Measurements from ENCODE around the gene NMNAT3.

NMNAT3 gene

DNA sequence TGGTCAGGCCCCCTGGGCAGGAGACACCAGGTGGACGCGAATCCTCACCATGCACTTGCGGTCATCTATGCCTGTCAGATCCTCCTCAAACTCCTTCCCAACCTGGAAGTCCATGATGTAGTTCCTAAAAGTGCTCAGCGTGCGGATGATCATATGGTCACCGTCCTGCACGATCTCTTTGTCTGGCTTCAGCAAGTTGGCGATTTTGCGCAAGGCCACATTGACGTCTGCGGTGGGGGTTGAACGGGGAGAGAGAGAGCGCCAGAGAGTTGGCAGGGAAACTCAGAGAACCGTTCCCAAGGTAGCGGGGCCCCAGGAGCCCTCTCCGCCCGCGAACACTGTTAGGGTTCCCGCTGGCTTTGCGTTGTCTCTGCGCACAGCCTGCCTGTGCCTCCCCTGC is 139.0 kb downstream of the NMNAT3 start:
- DNase-seq, result no peak

DNA sequence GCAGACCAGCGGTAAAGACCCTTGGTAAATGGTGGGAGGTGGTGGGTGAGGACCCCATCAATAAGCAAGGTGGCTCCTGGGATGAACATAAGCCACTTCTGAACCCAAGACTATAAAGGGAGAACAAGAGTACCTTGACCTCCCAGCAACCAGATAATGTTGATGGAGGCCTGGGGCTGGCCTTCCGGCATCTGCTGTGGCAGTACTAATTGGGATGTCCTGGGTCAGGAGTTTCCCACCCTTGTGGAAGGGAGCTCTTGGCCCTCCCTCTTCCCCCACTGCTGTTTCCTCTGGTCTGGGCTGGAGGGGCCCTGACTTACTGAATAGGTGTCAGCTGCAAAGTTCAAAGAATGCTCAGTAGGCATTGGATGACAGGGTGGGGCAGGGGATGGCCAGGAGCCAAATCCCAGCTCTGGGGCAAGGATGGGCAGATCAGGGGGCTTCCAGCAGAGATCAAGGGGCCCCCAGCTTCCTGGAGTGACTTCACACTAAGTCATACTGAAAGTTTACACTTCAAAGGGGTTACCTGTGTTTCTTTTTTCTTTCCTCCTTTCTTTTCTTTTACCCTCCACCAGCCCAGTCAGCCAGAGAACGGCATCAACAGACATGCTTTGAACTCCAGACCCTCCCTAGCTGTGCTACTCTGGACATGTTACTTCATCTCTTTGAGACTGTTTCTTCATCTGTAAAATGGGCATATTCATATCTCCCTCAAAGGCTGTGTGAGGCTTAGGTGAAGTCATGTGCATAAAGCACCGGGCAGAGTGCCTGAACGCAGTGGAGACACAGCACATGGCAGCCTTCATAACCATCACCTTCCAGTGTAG is 139.8 kb downstream of the NMNAT3 start:
- no peak for DNase-seq

DNA sequence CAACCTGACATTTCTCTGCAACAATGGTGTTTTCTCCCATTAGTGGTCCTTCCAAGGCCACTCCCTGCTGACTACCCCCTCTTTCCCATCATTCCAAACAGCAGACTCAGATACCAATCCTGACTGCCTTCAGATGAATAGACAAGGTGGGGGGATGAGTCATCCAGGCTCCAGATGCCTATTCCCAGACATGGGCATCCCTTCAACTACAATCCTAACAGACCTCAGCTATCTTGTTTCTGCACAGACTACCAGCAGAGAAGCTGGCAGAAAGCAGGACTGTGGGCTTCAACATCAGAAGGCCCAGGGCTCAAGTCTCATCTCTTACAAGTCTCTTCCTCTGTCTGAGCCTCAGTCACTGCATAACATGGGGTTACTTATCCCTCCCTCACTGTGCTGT is 140.4 kb downstream of the NMNAT3 start:
- no peak for DNase-seq

DNA sequence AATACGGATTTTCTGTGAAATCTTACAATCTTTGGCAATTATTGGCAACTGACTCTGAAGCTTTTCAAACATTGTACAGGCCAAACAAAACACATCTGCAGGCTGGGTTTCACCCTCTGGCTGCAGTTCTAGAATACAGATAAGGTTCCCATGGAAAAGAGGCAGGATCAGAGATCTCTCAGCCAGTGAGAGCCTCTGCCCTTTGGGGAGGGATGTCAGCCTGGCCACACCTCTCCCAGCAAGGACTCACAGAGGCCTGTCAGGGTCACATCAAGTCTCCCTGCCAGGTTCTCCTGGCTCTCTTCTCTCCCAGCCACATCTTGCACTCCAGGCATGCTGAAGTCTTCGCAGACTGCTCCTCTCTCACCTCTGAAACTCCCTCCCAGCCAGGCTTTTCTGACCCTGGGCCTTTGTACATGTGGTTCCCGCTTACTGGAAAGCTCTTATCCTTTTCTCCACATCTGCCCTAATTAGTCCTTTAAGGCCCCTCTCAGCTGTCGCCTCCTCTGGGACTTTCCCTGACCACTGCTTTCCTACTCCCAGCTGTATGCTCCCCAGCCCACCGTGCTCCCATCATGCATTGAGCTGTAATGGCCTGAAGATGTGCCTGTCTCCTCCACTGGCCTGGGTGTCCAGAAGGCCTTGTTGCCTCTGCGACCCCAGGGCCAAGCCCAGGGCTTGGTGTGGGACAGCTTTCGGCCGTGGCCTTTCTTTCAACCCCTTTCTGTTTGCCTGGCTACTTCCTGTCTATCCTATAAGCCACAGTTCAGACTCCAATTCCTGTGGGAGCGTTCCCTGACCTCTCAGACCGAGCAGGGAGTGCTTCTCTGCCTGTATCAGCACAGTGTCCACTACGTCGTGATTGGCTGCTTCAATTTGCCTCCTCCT is 142.5 kb downstream of the NMNAT3 start:
- DNase-seq, result no peak

DNA sequence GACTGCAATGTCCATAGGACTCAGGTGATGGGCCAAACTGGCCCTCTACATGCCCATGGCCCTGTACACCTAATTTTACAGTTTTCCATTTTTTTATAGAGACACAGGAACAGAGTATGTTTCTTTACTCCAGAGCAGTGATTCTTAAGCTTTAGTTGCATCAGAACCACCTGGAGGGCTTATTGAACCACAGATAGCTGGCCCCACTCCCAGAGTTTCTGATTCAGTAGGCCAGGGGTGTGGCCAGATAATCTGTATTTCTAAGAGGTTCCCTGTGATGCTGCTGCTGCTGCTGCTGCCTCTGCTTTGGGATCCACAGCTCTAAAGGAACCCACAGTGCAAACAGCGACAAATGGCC is 143.3 kb downstream of the NMNAT3 start:
- no peak for DNase-seq

DNA sequence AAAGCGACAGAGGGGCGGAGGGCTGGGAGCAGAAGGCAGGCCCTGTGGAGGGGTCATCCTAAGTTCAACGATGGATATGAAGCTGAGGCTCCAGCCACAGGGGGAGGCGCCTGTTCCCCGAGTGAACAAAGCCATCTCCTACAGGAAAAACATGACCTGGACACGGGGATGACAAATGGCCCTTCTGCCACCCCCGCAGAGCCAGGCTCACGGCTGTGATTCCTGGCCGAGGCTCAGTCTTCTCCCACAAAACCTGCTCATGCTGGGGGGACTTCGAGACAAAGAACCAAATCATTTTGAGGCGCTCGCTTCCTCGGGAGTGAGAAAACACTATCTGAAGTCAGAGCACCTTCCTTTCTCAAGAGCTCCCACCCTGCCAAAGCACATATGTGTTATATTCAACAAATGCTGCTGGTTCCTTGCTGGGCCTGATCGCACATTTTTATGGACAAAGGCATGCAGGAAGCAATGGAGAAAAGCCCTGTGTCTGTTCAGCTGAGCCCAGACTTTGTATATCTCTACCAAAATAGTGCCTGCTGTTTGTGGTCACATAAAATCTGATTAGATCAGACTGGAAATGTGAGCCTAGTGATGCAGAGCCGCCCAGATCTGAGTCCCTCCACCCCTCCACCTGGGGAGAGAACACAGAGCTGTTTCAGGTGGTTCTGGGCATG is 143.9 kb downstream of the NMNAT3 start:
- DNase-seq, result no peak

DNA sequence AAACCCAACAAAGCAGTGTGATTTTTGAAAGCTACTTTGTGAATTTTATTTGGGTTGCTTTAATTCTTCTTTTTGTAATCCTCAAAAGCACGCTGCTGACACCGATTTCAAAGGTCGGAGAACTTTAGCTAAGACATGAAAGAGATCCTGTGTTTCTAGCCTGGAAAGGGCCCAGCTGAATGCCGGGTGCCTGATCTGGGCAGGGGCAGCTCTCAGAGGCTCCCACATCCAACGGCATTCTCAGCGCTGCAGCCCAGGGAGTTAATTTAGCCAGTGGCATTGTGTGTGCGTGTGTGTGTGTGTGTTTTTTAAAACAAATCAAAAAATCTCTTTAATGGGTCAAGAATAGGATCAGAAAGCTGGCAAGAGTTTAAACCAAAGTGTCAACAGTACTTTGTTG is 144.8 kb downstream of the NMNAT3 start:
- DNase-seq, result no peak

DNA sequence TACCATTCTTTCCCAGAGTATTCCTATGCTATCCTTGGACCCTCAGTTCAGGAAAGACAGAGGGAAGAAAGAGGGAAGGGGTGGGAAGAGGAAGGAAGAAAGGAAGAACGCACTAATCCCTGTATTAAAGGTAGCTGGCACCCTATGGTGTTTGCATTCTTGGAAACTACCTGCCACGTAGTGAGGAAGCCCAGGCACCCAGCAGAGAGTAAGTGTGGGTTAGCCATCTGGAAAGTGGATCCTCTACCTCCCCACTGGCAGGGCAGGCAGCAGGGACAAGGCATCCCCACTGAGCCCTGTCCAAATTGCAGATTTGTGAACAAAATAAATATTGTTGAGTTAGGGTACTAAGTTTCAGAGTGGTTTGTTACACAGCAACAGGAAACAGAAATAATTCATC is 147.1 kb downstream of the NMNAT3 start:
- no peak for DNase-seq

DNA sequence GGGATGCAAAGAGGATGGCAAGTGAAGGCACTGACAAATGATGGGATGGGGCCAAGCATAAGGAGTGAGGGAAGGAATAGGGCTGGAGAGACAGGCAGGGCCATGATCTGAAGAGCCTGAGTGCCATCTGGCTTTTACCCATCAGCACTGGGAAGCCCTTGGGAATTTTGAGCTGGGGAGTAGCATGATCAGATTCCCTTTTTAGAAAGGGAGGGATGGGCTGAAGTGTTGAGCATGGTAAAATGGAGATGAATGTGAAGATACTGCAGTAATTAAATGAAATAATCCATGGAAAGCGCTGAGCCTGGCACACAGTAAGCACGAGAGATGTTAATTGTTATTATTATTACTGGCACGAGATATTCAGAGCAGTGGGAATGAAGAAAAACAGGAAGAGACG is 148.1 kb downstream of the NMNAT3 start:
- no peak for DNase-seq

DNA sequence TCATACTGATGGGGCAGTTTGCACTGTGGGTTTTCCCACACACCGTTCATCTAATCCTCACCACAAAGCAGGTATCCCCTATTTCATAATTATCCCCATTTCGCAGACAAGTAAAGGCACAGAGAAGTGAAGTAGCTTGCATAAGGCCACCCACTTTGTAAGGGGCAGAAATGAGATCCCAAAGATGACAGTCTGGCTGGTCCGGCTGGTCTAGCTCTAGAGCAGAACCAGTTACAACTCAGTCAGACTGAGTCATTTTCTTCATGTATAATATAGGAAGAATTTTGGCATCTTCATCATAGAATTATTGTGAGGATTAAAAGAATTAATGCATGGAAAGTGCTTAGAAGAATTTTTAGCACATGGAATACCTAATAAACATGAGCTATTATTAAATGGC is 148.8 kb downstream of the NMNAT3 start:
- no peak for DNase-seq

DNA sequence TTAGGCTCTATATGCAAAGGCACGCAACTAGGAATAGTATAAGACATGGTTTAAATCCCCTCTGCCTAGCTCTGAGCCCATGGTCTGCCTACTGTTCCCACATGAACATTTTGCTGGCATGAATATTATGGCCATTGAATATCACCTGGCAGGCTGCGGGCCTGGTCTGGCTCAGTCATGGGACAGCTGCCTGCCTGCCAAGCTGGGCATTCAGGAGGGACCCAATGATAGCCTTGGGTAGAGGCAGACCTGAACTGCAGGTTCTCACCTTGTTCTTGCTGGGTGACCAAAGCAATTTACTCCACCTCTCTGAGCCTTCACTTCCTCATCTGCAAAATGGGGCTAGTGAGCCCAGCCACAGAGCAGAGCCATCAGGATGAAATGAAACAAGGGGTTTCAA is 149.5 kb downstream of the NMNAT3 start:
- no peak for DNase-seq

DNA sequence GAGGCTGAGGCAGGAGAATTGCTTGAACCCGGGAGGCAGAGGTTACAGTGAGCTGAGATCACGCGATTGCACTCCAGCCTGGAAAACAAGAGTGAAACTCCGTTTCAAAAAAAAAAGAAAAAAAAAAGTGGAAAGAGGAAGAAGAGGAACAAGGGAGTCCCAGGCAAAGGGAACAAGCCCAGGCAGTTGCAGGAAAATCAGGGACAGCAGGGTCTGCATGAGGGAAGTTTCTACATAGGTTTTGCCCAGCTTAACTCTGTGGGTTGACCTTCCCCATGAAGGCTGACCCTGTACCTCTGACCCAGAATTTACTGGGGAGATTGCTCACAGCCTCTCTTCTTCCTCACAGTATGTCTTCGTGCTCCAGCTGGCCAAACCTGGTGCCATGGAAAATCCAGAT is 150.5 kb downstream of the NMNAT3 start:
- no peak for DNase-seq

DNA sequence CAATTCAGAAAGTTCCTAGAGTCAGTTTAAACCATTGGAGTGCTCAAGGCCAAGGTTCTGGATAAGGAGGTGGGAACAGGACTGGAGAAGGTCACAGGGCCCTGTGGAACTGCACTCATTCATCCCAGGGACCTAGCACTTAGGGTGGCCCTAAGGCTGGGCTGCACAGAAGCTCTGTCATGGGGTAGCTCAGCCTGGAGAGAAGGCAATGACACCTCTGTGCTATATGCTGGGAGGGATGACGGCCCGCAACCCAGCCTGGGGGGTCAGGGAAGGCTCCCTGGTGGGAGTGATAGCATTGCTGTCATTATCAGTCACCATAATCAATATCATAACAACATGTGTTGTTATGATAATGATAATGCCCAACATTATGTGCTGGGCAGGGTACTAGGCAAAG is 151.6 kb downstream of the NMNAT3 start:
- DNase-seq, result no peak

DNA sequence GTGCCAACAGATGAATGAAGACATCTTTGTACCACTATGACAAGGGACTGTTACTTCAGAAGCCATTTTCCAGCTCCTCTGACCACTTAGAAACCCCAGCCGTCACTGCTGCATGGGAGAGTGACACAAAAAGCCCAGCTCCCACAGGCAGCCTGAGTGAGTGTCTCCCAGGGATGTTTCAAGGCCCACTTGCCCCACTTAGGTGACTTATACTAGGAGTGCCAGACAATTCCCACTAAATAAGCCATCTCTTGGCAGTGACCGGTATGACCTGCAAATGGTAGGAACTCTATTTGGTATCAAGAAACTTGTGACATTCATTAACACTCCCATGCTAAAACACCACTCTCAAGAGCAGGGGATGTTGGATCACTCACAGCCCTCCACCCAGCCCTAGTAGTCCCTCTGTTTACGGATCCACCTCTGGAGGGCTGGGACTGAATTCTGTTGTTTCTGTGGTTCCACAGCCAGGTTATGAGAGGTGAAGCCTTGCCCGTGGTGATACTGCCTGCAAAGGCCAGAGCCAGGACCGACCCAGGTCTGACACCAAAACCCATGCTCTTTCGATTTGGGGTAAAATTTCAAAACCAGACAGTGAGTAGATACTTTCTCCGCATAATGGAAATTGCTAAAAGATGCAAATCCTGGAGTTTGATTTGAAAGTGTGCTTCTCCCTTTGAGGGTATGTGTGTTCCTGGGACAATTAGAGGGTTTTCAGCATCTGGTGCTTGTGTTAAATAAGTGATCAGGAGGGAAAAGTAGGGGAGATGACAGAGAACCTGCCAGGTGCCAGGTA is 152.7 kb downstream of the NMNAT3 start:
- no peak for DNase-seq

DNA sequence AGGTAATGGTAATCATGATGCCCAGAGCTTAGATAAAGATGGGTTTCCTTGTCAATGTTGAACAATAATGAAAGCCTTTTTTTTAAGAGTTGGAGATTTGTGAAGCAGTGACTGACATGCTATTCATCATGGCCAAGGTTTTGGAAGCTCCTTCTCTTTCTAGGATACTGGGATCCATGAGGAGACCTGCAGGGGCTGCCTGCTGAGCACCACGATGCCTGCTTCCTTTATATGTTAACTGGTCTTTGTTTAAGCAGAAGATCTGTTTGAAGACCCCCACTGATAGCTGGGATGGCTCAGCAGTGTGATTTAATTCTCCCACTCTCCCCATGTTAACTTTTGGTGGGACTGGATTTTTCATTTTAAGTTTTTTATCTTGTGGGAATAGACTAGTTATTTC is 154.1 kb downstream of the NMNAT3 start:
- DNase-seq, result no peak

DNA sequence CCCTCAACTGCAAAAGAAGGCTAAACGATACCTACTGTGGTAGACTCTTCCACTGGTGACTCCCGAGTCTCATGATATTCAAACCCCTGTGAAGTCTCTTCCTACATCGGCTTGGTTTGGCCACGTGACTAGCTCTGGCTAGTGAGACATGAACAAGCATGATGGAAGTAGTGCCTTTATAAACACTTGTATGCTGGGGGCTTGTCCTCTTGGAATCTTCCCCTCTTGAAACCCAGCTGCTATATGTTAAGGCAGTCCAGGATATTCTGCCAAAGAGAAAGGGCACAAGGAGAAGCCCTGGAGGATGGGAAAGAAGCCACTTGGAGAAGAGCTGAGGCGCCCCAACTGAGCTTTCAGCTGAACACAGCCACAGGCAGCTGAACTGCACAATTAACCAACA is 154.6 kb downstream of the NMNAT3 start:
- DNase-seq, result no peak

DNA sequence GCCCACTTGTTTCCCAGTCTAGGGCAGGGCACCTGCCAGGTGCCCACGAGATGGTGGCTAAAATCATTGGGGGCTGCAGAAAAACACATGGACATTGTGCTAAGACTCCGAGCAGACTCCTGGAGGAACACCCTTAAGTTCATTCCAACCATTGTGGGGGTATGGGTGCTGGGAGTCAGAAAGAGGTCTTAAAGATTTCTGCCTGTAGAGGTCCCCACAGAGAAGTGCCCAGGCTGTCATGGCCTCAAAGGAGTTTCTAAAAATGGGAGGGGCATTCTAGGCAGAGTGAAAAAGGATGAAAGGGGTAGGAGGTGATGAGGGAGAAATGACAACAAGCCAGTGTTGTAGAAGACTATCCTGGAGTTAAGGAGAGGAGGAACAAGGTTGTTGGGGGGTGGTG is 155.4 kb downstream of the NMNAT3 start:
- no peak for DNase-seq

DNA sequence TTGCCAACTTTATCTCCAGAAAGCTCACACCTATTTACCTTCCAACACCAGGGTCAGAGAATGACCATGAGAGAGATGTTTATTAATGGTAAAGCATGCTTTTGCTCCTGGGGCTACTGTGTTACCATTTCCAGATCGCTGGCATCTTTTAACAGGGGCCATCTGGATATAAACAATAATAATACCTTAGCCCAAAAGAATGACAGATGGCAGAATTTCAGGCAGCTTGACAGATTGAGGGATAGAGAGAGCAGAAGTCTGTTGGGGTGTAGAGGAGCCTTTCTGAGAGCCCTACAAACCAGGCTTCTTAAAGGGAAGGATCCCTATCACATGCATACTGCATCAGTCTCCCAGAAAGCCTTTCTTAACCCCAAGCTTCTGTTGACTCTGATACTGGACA is 156.0 kb downstream of the NMNAT3 start:
- no peak for DNase-seq

DNA sequence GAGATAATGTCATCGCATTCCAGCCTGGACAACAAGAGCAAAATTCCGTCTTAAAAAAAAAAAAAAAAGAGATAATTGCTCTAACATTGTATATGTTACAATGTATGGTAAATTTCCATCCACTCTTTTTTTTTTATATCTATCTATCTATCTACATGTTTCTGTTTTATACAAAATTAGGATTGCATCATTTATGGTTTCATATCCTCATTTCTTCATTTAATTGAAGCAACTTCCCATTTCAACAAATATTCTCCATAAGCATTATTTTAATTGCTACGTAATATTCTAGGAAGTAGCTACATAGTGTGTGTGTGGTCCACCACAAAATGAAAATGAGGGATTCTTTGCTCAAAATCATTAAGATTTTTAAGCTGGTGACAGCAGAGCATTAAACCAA is 156.6 kb downstream of the NMNAT3 start:
- DNase-seq, result no peak

DNA sequence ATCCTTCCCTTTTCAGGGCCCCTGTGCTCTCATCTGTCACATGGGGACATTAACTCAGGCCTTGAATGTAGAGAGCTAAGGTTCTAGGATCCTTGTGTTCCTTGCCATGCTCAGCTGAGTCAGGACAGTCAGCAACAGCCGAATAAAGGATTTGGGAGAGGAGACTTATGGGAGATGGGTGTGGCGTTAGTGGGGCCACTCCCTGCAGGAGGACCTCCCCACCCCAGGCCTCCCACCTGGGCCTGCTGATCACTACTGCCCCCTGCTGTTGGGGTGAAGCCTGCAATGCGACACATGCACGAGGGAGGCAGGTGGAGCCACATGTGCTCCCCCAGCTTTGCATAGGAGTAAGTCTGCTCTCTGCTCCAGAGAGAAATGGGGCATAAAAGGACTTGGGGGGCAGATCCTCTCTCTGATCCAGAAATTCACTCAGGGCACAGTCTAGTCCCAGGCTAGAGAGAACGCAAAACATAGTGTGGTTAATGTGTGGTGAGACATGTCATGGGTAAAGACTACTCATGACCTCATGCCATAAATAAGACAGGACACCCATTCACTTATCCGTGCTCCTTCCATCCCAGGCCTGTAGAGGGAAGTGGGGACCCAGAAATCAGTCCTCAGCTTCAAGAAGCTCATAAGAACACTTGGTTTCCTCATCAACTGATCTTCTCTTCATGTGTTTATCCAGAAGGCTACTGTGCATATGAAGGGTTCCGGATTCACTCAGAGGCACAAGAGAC is 157.6 kb downstream of the NMNAT3 start:
- DNase-seq, result no peak

DNA sequence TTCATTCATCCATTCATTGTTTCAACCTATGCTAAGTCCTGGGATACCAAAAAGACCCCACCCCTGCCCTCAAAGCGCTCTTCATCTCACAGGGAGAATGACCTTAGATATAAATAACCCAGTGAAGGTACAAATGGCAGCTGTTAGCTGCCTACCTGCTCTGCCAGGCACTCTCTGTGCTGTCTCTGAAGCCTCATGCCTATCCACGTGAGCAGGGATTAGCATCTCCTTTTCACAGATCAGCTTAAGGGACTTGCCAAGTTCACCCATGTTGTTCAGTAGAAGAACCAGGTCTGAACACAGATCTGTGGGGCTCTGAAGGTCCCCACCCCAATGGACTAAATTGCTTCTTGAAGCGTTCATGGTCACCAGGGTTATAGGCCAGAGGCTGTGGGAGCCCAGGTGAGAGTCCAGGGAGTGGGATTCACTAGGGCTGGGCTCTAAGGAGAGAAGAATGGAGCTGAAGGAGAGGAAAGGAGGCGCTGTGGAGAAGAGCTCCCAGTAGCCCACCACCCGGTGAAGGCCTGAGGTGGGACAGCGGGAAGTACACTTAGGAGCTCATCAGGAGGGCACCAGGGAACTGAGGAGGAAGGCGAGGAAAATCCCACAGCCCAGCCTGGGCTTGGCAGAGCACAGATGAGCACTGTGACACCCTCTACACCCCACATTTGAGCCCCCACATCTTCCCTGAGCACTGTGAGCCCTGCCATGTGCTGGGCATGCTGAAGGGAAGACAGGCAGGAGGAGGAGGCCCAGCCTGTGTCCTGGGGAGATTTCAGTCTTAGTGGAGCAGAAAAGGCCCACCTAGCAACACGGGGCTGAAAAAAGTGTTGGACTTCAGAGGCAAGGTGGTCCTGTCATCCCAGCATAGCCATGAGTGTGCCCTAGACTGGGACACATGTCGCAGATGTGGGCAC is 158.6 kb downstream of the NMNAT3 start:
- DNase-seq, result no peak
